Fibroblast of upper back skin (primary cell): Measurements from ENCODE around the gene GATAD2A.
"Not testable (repeated sequence)": the region's sequence is repeated elsewhere in the genome, so short reads cannot be mapped to it uniquely, and the experiment has no call there.

ENCODE experiments used
- DNase-seq: peaks from one replicate; pipeline ENCODE4 v3.0.0-alpha.2; 2013

GATAD2A gene

DNA sequence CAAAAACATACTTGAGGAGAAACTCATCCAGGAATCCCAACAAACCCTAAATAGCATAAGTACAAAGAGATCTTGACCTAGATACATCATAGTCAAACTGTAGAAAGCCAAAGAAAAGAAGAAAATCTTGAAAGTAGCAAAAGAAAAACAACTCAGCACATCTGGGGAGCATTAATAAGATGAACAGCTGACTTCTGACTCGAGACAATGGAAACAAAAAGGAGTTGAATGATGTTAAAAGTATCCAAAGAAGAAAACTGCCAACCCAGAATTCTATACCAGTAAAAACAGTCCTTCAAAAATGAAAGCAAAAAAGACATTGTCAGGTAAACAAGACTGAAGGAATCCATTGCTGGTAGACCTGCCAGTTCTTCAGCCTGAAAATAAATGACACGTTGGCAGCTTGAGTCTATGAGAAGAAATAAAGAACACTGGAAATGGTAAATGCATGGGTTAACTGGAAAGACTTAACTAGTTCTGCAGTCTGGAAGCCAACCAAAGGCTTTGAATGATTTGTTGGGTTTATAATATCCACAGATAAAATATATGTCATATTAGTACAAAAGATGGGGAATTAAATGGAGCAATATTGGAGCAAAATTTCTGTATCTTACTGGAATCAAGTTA is 63.1 kb downstream of the GATAD2A start:
- DNase-seq: no peak

DNA sequence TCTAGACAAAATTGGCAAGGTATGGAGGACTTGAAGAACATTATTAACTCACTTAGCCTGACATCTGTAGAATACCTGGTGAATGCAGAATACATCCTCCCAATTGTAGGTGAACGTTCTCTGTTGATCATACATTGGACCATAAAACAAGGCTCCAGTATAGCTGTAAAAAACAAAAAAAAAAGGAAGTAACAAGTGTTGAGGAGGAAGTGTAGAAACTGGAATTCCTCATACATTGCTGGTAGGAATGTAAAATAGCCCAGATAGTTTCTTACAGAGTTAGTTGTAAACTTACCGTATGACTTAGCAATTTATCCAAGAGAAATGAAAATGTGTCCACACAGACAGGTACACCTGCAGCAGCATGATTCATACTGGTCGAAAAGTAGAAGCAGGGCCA is 65.1 kb downstream of the GATAD2A start:
- DNase-seq: no peak

DNA sequence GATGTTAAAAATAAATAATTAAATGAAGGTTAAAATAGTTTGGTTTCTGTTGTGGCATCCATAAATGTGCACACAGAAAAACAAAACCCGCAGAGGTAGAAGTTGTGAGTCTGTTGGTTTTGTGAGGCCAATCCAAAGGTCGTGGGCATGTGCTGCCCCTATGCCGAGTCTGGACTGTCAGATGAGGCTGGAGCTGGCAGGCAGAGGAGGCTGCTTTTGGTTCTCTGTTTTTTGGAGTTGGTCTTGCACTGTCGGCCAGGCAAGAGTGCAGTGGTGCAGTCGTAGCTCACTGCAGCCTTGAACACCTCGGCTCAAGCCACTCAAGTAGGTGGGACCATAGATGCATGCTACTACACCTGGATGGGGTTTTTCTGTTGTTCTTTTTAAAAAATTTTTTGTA is 66.2 kb downstream of the GATAD2A start:
- DNase-seq: no peak

- DNase-seq: not testable (repeated sequence)
Measured at GRCh38 chr19:19472106-19472505, 66.6 kb downstream of the GATAD2A start.

GRCh38 chr19:19475015-19475765 is 69.7 kb downstream of the GATAD2A start:
- DNase-seq: no peak

GRCh38 chr19:19475849-19476828 is 70.7 kb downstream of the GATAD2A start:
- DNase-seq: no peak

- no peak for DNase-seq
Measured at GRCh38 chr19:19477705-19478383, 72.4 kb downstream of the GATAD2A start.

DNA sequence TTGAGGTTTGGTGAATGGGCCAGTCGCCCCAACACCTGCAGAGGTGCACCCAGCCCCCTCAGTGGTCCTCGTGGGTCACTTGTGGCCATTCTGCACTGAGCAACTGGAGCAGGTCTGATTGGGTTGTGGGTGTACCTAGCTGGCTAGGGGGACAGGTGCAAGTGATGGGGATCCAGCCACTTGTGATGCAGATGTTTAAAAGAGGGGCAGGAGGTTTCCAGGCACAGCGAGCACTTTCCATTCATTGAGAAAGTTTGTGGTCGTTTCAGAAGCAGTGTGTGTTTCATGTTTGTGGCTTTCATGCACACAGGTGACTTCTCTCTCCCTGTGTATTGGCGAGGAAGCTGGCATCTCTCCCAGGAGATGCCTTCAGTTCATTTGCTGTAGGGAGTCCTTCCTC is 75.2 kb downstream of the GATAD2A start:
- DNase-seq: no peak

GRCh38 chr19:19482809-19483596 is 77.5 kb downstream of the GATAD2A start:
- DNase-seq: peak; percentile 54

- peak; percentile 47 for DNase-seq
Measured at GRCh38 chr19:19485161-19485997, 79.9 kb downstream of the GATAD2A start.

- DNase-seq: no peak
Measured at GRCh38 chr19:19485998-19486290, 80.5 kb downstream of the GATAD2A start.

DNA sequence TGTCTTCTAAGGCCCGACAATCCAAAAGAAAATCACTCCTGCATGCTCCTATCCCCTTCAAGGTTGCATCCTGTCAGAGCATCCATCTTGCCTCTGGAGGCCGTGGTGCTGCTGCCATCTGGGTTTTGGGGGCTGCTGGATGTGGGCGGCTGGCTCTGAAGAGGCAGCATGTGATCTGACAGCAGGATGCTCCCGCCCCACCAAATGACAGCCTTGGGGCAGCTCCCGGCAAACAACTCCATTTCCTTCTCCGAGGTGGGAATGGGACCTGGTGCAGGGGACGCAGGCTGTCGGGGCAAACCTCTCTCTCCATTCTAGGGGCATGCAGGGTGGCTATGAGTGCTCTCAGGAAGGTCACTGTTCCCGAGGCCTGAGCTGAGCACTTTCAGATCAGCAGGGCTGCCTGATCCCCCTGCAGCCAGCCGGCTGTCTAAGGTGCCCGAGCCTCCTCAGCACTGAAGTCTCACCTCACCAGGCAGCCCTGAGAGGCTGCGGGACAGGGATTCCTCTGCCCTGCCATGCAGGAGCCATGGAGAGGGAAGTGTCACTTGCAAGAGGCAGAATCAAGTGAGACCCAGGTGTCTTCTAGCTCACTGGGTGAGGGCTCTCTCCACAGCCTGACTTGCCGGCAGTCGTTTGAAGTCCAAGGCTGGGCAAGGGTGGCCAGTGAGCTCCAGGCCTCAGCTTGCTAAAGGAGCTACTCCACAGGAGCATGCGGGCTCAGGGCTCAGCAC is 81.0 kb downstream of the GATAD2A start:
- DNase-seq: no peak

DNA sequence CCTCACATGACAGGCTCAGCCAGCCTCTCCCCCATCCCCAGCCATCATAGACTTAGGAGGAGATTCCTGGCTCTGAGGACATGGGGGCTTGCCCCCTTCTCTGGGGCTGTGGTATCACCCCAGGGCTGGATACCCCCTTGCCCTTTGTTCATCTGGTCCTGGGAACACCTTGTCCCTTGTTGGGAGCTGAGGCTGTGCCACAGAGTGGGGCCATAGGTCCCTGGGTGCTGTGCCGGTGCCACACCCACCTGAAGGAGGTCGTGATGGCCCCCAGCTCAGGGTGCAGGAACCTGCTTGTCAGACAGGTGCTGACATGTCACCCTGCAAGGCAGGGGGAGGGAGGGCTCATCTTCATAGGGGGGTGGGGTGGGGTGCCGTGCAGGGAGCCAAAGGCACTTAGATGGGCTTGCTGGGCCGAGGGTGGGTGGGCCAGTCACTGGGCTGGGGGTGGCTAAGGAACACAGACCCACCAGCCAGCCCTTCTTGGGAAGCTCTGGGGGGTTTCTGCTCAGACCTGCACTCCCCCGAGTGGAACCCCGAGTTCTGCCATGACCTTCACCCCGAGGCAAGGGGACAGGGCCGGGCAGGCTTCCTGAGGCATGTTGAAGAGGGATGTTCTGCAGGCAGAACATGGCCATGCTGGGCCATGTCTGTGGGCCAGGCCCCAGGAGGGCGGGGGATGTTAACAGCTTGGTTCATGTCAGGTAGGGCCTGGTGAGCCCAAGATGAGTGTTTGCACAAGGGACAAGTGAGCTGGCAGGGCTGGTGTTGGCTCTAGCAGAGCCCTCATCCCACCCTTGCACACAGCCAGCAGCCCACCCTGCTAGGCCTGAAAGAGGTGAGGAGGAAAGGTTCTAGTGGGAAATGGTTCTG is 81.8 kb downstream of the GATAD2A start:
- no peak for DNase-seq

GRCh38 chr19:19487950-19488874 is 82.7 kb downstream of the GATAD2A start:
- DNase-seq: no peak

GRCh38 chr19:19488875-19489690 is 83.6 kb downstream of the GATAD2A start:
- peak; percentile 97 for DNase-seq

- no peak for DNase-seq
Measured at GRCh38 chr19:19489804-19490204, 84.3 kb downstream of the GATAD2A start.

DNA sequence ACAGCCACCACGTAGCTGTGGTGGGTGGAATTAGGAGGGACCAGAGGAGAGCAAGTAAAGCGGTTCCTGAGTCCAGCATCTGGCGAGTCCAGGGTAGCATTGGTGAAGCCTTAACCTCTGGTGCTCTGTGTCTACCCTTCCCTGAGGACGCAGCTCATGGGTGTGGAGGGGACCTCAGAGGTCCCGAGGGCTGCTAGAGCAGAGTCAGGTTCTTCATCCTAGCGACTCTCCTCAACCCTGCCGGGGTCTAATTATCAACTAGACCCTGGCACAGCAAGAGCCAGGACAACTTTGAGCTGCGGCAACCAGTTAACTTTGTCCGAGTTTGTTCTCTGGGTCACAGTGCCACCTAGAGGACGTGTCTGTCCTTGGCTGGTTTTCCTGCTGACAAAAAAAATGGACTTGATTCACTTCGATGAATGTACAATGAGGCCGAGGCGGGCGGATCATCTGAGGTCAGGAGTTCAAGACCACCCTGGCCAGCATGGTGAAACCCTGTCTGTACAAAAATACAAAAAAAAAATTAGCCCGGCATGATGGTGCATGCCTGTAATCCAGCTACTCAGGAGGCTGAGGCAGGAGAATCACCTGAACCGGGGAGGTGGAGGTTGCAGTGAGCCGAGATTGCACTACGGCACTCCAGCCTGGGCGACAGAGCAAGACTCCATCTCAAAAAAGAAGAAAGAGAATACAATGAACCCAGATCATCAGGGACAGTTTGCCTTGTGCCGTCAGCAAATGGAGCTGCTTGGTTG is 84.9 kb downstream of the GATAD2A start:
- DNase-seq: peak; percentile 83
